K562 (cell line): Measurements from ENCODE around the gene VPS13D. TPM values are rescaled to one million over a fixed set of nuclear protein-coding genes. Genes with fewer than 3 reads are reported as not detected.

Experiments
- ATF7 ChIP-seq: fragments of 450-650 bp; IDR thresholded peaks from 2 replicates; pipeline ENCODE4 v1.7.1; 2014; ENCODE audit warnings: mild to moderate bottlenecking, moderate library complexity
- BHLHE40 ChIP-seq: IDR thresholded peaks from 2 replicates; pipeline ENCODE4 v1.6.1; 2011; ENCODE audit warnings: low read length, improper control_type of control experiment
- CBFA2T2 ChIP-seq: fragments of 450-650 bp; conservative IDR thresholded peaks from 2 replicates; pipeline ENCODE4 v1.6.1; 2017; ENCODE audit warnings: mild to moderate bottlenecking
- CBX1 ChIP-seq: sonication (generic); IDR thresholded peaks from 2 replicates; pipeline ENCODE4 v1.6.1; 2016; ENCODE audit warnings: antibody characterized with exemption, low read depth, mild to moderate bottlenecking
- HMG20A ChIP-seq: fragments of 450-650 bp; formaldehyde crosslinking; conservative IDR thresholded peaks from 2 replicates; pipeline ENCODE4 v1.4.0; 2020; ENCODE audit warnings: mild to moderate bottlenecking, mixed read lengths
- IRF2 ChIP-seq: sonication (generic); formaldehyde crosslinking; IDR thresholded peaks from 2 replicates; pipeline ENCODE4 v1.8.1; 2022; ENCODE audit warnings: mild to moderate bottlenecking, missing genetic modification reagents
- KDM2B ChIP-seq: fragments of 250-450 bp; sonication (Bioruptor Pico); IDR thresholded peaks from 2 replicates; pipeline ENCODE4 v1.8.0; 2021; ENCODE audit warnings: mild to moderate bottlenecking, moderate library complexity
- LCOR ChIP-seq: sonication (generic); formaldehyde crosslinking; IDR thresholded peaks from 2 replicates; pipeline ENCODE4 v1.8.0; 2022; ENCODE audit warnings: mild to moderate bottlenecking, missing genetic modification reagents
- MCM7 ChIP-seq, 2 experiments: fragments of 450-650 bp; IDR thresholded peaks; 2 replicates each; pipeline ENCODE4 v1.6.1; 2016 to 2018
- MXI1 ChIP-seq: IDR thresholded peaks from 2 replicates; pipeline ENCODE4 v1.6.1; 2011; ENCODE audit warnings: low read depth, mild to moderate bottlenecking, improper control_type of control experiment, low read length
- MYBL2 ChIP-seq, 2 experiments: fragments of 450-650 bp in 1 of 2; sonication (generic) in 1 of 2; formaldehyde crosslinking in 1 of 2; IDR thresholded peaks; 2 replicates each; pipeline versions ENCODE4 v1.6.1 to v1.8.1; 2017 to 2022; ENCODE audit warnings: borderline replicate concordance in 1 of 2, inconsistent platforms in 1 of 2, low read depth in 1 of 2, mild to moderate bottlenecking in 1 of 2, missing genetic modification reagents in 1 of 2, moderate library complexity in 1 of 2
- POLR2H ChIP-seq: IDR thresholded peaks from 2 replicates; pipeline ENCODE4 v1.6.1; 2016; ENCODE audit warnings: missing genetic modification characterization, low read depth, mild to moderate bottlenecking, control low read depth, missing compliant biosample characterization, moderate library complexity
- YY1 ChIP-seq, 3 experiments: IDR thresholded peaks; 2 replicates each; pipeline ENCODE4 v1.6.1; 2011; ENCODE audit warnings: low read length in 2 of 3, mild to moderate bottlenecking in 2 of 3, moderate library complexity in 2 of 3, borderline replicate concordance in 1 of 3, control low read depth in 1 of 3, low read depth in 1 of 3; ENCODE audit not compliant: insufficient read depth in 3 of 3, insufficient replicate concordance in 2 of 3, control insufficient read depth in 1 of 3, insufficient read length in 1 of 3; ENCODE audit errors: extremely low read depth in 1 of 3
- polyA plus RNA-seq, 8 experiments: library from polyadenylated mRNA; depleted of rRNA in 4 of 8; stranded (reverse) in 5 of 8; unstranded in 3 of 8; fragments of >200 nt; fragmentation: Nextera tagmentation in 2 of 8; fragmentation: Illumina TruSeq in 1 of 8; extraction: Ambion mirVana in 2 of 8; extraction: Trizol in 1 of 8; gene quantifications; 2 replicates each; pipeline versions ENCODE4 v1.2.1 to v1.2.3, GENCODE V29; 2011 to 2014; ENCODE audit warnings: inconsistent platforms in 1 of 8, missing spikeins in 1 of 8
- total RNA-seq, 7 experiments: library from RNA; depleted of rRNA in 6 of 7; stranded (reverse); fragments of >200 nt in 6 of 7; fragmentation: Illumina TruSeq in 2 of 7; extraction: Trizol in 2 of 7; gene quantifications; 2 replicates each; pipeline versions ENCODE4 v1.2.1 to v1.2.3, GENCODE V29; 2011 to 2021; ENCODE audit warnings: low replicate concordance in 1 of 7
- TF ChIP-seq, protein P1 (sequence below), 2 experiments: fragments of 450-650 bp in 1 of 2; IDR thresholded peaks; 2 replicates each; pipeline ENCODE4 v1.6.1; 2011 to 2017; ENCODE audit warnings: low read depth in 2 of 2, antibody characterized with exemption in 1 of 2, borderline replicate concordance in 1 of 2, low read length in 1 of 2, mild to moderate bottlenecking in 1 of 2, mixed read lengths in 1 of 2; ENCODE audit not compliant: control insufficient read depth in 1 of 2
- TF ChIP-seq, protein P2 (sequence below): fragments of 450-650 bp; formaldehyde crosslinking; conservative IDR thresholded peaks from 2 replicates; pipeline ENCODE4 v1.4.0; 2022; ENCODE audit warnings: mild to moderate bottlenecking, missing genetic modification characterization
- TF ChIP-seq, protein P3 (sequence below): fragments of 250-450 bp; sonication (Bioruptor Pico); IDR thresholded peaks from 2 replicates; pipeline ENCODE4 v1.4.0; 2020; ENCODE audit warnings: mild to moderate bottlenecking, moderate library complexity, borderline replicate concordance
- TF ChIP-seq, protein P4 (sequence below): sonication (generic); formaldehyde crosslinking; IDR thresholded peaks from 2 replicates; pipeline ENCODE4 v1.8.0; 2022; ENCODE audit warnings: missing genetic modification reagents, mild to moderate bottlenecking, borderline replicate concordance
- TF ChIP-seq, protein P5 (sequence below): fragments of 250-450 bp; sonication (Bioruptor Pico); IDR thresholded peaks from 2 replicates; pipeline ENCODE4 v1.8.0; 2022; ENCODE audit warnings: moderate library complexity, mild to moderate bottlenecking, inconsistent platforms

VPS13D gene
- total and polyA plus RNA-seq, 9 of the 15 experiments (the other 6 are each of a cell fraction or from before 2014, with no cell fraction given) = 6.1 to 51.5 (median 38.5) TPM

DNA sequence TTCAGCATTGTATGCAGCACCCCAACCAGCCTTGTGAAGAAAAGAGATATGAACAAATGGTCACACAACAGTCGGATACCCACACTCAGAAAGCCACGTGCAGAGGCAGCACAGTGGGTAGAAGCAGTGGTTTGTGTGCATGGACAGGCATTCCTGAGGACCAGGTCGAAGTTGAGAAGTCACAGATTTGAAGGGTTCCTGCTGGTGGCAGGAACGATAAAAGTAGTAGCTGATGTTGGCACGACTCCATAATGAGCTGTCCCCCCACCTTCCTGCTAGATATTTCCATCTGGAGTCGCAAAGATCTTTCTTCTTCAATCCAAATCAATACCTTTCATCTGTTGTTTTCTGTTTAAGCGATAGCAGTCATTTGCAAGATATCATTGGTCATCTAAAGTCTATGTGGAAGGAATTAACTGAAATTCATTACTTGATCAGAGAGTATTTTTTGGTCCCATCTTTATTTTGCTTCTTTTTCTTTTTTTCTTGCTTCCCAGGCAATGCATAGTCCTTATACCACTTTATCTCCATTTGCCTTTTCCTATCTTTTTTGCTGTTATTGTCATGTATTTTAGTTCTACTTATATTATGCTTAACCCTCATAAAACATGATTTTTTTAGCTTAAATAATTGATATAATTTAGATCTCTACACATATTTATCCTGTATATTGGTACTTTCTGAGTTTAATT is 211.7 kb downstream of the VPS13D start (continued):
- TF ChIP-seq MYBL2 (IDR thresholded peaks at IDR 0.05; ENCODE audit: low read depth) = peak; percentile 17; the same call in 1 of the 2 replicates
- TF ChIP-seq MYBL2 (CRISPR knock-in tag; IDR thresholded peaks at IDR 0.05; ENCODE audit: borderline replicate concordance) = no peak
- TF ChIP-seq, protein P1, sequence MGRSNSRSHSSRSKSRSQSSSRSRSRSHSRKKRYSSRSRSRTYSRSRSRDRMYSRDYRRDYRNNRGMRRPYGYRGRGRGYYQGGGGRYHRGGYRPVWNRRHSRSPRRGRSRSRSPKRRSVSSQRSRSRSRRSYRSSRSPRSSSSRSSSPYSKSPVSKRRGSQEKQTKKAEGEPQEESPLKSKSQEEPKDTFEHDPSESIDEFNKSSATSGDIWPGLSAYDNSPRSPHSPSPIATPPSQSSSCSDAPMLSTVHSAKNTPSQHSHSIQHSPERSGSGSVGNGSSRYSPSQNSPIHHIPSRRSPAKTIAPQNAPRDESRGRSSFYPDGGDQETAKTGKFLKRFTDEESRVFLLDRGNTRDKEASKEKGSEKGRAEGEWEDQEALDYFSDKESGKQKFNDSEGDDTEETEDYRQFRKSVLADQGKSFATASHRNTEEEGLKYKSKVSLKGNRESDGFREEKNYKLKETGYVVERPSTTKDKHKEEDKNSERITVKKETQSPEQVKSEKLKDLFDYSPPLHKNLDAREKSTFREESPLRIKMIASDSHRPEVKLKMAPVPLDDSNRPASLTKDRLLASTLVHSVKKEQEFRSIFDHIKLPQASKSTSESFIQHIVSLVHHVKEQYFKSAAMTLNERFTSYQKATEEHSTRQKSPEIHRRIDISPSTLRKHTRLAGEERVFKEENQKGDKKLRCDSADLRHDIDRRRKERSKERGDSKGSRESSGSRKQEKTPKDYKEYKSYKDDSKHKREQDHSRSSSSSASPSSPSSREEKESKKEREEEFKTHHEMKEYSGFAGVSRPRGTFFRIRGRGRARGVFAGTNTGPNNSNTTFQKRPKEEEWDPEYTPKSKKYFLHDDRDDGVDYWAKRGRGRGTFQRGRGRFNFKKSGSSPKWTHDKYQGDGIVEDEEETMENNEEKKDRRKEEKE (IDR thresholded peaks at IDR 0.05; ENCODE audit: borderline replicate concordance in 1 of 2, control insufficient read depth in 1 of 2, low read depth in 2 of 2, low read length in 1 of 2) = no peak
- TF ChIP-seq, protein P2, sequence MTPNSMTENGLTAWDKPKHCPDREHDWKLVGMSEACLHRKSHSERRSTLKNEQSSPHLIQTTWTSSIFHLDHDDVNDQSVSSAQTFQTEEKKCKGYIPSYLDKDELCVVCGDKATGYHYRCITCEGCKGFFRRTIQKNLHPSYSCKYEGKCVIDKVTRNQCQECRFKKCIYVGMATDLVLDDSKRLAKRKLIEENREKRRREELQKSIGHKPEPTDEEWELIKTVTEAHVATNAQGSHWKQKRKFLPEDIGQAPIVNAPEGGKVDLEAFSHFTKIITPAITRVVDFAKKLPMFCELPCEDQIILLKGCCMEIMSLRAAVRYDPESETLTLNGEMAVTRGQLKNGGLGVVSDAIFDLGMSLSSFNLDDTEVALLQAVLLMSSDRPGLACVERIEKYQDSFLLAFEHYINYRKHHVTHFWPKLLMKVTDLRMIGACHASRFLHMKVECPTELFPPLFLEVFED = no peak
- TF ChIP-seq MCM7 (IDR thresholded peaks at IDR 0.05) = no peak
- TF ChIP-seq KDM2B = no peak
- TF ChIP-seq, protein P3, sequence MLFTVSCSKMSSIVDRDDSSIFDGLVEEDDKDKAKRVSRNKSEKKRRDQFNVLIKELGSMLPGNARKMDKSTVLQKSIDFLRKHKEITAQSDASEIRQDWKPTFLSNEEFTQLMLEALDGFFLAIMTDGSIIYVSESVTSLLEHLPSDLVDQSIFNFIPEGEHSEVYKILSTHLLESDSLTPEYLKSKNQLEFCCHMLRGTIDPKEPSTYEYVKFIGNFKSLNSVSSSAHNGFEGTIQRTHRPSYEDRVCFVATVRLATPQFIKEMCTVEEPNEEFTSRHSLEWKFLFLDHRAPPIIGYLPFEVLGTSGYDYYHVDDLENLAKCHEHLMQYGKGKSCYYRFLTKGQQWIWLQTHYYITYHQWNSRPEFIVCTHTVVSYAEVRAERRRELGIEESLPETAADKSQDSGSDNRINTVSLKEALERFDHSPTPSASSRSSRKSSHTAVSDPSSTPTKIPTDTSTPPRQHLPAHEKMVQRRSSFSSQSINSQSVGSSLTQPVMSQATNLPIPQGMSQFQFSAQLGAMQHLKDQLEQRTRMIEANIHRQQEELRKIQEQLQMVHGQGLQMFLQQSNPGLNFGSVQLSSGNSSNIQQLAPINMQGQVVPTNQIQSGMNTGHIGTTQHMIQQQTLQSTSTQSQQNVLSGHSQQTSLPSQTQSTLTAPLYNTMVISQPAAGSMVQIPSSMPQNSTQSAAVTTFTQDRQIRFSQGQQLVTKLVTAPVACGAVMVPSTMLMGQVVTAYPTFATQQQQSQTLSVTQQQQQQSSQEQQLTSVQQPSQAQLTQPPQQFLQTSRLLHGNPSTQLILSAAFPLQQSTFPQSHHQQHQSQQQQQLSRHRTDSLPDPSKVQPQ = no peak
- TF ChIP-seq CBX1 = no peak
- no peak for TF ChIP-seq LCOR
- no peak for TF ChIP-seq HMG20A
- TF ChIP-seq YY1 (IDR thresholded peaks at IDR 0.05; ENCODE audit: borderline replicate concordance in 1 of 3, control insufficient read depth in 1 of 3, extremely low read depth in 1 of 3, insufficient read depth in 3 of 3, insufficient read length in 1 of 3, insufficient replicate concordance in 2 of 3, low read depth in 1 of 3, low read length in 2 of 3) = no peak
- TF ChIP-seq MXI1 = no peak
- no peak for TF ChIP-seq IRF2 (CRISPR knock-in tag)
- TF ChIP-seq BHLHE40 = peak; percentile 25; the same call in 1 of the 2 replicates
- no peak for TF ChIP-seq ATF7
- TF ChIP-seq CBFA2T2 = peak; percentile 78
- TF ChIP-seq, protein P4, sequence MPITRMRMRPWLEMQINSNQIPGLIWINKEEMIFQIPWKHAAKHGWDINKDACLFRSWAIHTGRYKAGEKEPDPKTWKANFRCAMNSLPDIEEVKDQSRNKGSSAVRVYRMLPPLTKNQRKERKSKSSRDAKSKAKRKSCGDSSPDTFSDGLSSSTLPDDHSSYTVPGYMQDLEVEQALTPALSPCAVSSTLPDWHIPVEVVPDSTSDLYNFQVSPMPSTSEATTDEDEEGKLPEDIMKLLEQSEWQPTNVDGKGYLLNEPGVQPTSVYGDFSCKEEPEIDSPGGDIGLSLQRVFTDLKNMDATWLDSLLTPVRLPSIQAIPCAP = no peak
- peak; percentile 56; the same call in 1 of the 2 replicates for TF ChIP-seq POLR2H
- TF ChIP-seq, protein P5, sequence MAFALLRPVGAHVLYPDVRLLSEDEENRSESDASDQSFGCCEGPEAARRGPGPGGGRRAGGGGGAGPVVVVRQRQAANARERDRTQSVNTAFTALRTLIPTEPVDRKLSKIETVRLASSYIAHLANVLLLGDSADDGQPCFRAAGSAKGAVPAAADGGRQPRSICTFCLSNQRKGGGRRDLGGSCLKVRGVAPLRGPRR (CRISPR knock-in tag) = no peak
